Cardiac fibroblast (primary cell): Measurements from ENCODE around the gene RSRC1.
A peak's percentile ranks its signal among the peaks of the same experiment; 100 is the strongest.

ENCODE experiments used
- DNase-seq, 2 donors: peaks; one replicate each; pipeline versions ENCODE4 v3.0.0 to v3.0.0-alpha.2; 2010; ENCODE audit warnings: low read depth in 2 of 2
- H3K4me3 ChIP-seq, 2 donors: replicated peaks in 1 of 2; 1 replicate in 1 of 2; 2 replicates in 1 of 2; pipeline ENCODE4 v1.5.1; 2011; ENCODE audit warnings: low read depth in 2 of 2, low read length in 2 of 2, mild to moderate bottlenecking in 2 of 2, moderate library complexity in 1 of 2
- CTCF ChIP-seq: IDR thresholded peaks from one replicate; pipeline ENCODE4 v1.5.1; 2011; ENCODE audit warnings: low read depth, mild to moderate bottlenecking, low read length, inconsistent platforms

Gene RSRC1

GRCh38 chr3:158571969-158572765 lies 462.3 kb downstream of the RSRC1 start:
- H3K4me3 ChIP-seq, result no peak overlapping the region
- no peak for TF ChIP-seq CTCF
- DNase-seq, result no peak

- no peak overlapping the region for H3K4me3 ChIP-seq
- no peak for DNase-seq
- TF ChIP-seq CTCF, result no peak
Measured at GRCh38 chr3:158572766-158573060, 462.8 kb downstream of the RSRC1 start.

- no peak for TF ChIP-seq CTCF
- peak in 1 of 2 donors; percentile 5 for DNase-seq
- no peak overlapping the region for H3K4me3 ChIP-seq
Measured at GRCh38 chr3:158573714-158574113, 463.8 kb downstream of the RSRC1 start.

- DNase-seq, result no peak
- TF ChIP-seq CTCF, result no peak
- no peak overlapping the region for H3K4me3 ChIP-seq
Measured at GRCh38 chr3:158574646-158575045, 464.8 kb downstream of the RSRC1 start.

- no peak overlapping the region for H3K4me3 ChIP-seq
- no peak for DNase-seq
- no peak for TF ChIP-seq CTCF
Measured at GRCh38 chr3:158590223-158590622, 480.3 kb downstream of the RSRC1 start.
